Effector memory CD8-positive, alpha-beta T cell (primary cell): ENCODE data around the gene CRYBB1.

ENCODE experiments used
- ATAC-seq: fragments of 150-1000 bp; cut with Tn5 transposase; replicated peaks from 2 replicates; pipeline ENCODE4 v1.10.0; 2021; ENCODE audit warnings: mild to moderate bottlenecking, moderate library complexity
- DNase-seq, 3 experiments: peaks; one replicate each; pipeline ENCODE4 v3.0.0; 2021
- H3K27ac Mint-ChIP-seq, 2 donors: one replicate each; pipeline ENCODE4 v1.8.0; 2022; ENCODE audit warnings: mild to moderate bottlenecking in 2 of 2, mixed read lengths in 2 of 2, moderate library complexity in 2 of 2
- H3K27me3 Mint-ChIP-seq, 2 donors: one replicate each; pipeline ENCODE4 v1.8.0; 2022; ENCODE audit warnings: mixed read lengths in 2 of 2
- H3K36me3 Mint-ChIP-seq: one replicate; pipeline ENCODE4 v1.8.0; 2022; ENCODE audit warnings: mild to moderate bottlenecking, moderate library complexity, mixed read lengths; ENCODE audit not compliant: insufficient read depth
- H3K4me1 Mint-ChIP-seq, 2 donors: one replicate each; pipeline ENCODE4 v1.8.0; 2022; ENCODE audit warnings: low read depth in 2 of 2, mixed read lengths in 2 of 2
- H3K4me3 Mint-ChIP-seq, 2 donors: one replicate each; pipeline ENCODE4 v1.8.0; 2022; ENCODE audit warnings: mild to moderate bottlenecking in 2 of 2, mixed read lengths in 2 of 2, moderate library complexity in 2 of 2
- H3K9me3 Mint-ChIP-seq, 2 donors: one replicate each; pipeline ENCODE4 v1.8.0; 2022; ENCODE audit warnings: mixed read lengths in 2 of 2
- total RNA-seq, 9 experiments: gene quantifications; one replicate each; lab custom pipeline; 2026; lab: John Stamatoyannopoulos, UW

CRYBB1 gene
- total RNA-seq, result 0 to 0.06 (median 0) reads per million in 9 experiments

- peak; percentile 17 for ATAC-seq
- Mint-ChIP-seq H3K4me3 (no peak within 1 kb of the TSS), H3K27ac (peak within 1 kb of the TSS; percentile 36 to 62)
These were observed at the start of gene CRYBB1 for GRCh38 chr22:26617271-26618199. TSS of gene CRYBB1 (minus strand) at chr22:26618027. CDS start at chr22:26616319, 1,708 bp downstream.

GRCh38 chr22:26667140-26667539 is 49.3 kb upstream of the CRYBB1 start:
- Mint-ChIP-seq H3K36me3 (peaks cover 32% of the 10 kb centered on the region), H3K4me1 (peaks cover 49 to 58% of the 10 kb centered on the region in 2 donors), H3K4me3 (no peak overlapping the region), H3K27ac (peak overlapping the region in 1 of 2 donors; percentile 99), H3K9me3 (no peaks in the 10 kb centered on the region), H3K27me3 (no peaks in the 10 kb centered on the region)
- no peak for DNase-seq
- ATAC-seq, result no peak

More at GRCh38 chr22:26617271-26618199, at the start of gene CRYBB1:
- Mint-ChIP-seq H3K27me3 (no peaks in the 10 kb centered on the region), H3K4me1 (peaks cover 24 to 36% of the 10 kb centered on the region in 2 donors), H3K9me3 (no peaks in the 10 kb centered on the region), H3K36me3 (no peaks in the 10 kb centered on the region)
- DNase-seq, result no peak

GRCh38 chr22:26665813-26666231 is 48.0 kb upstream of the CRYBB1 start:
- Mint-ChIP-seq H3K36me3 (peaks cover 22% of the 10 kb centered on the region), H3K9me3 (no peaks in the 10 kb centered on the region), H3K27ac (peak overlapping the region in 1 of 2 donors; percentile 93), H3K27me3 (no peaks in the 10 kb centered on the region), H3K4me1 (peaks cover 36 to 49% of the 10 kb centered on the region in 2 donors), H3K4me3 (peak overlapping the region in 1 of 2 donors; percentile 61)
- ATAC-seq (no peak), DNase-seq (no peak)

- H3K27me3 Mint-ChIP-seq, result no peaks in the 10 kb centered on the region
- H3K4me3 Mint-ChIP-seq, result no peak overlapping the region
- DNase-seq (no peak), ATAC-seq (no peak)
- peaks cover 30 to 46% of the 10 kb centered on the region in 2 donors for H3K4me1 Mint-ChIP-seq
- no peaks in the 10 kb centered on the region for H3K9me3 Mint-ChIP-seq
- peak overlapping the region; percentile 20 to 93 for H3K27ac Mint-ChIP-seq
- H3K36me3 Mint-ChIP-seq, result peaks cover 20% of the 10 kb centered on the region
These were observed 45.6 kb upstream of the CRYBB1 start for GRCh38 chr22:26663374-26663923.

- Mint-ChIP-seq H3K27me3 (no peaks in the 10 kb centered on the region), H3K36me3 (peaks cover 20% of the 10 kb centered on the region), H3K4me1 (peaks cover 38 to 54% of the 10 kb centered on the region in 2 donors), H3K4me3 (no peak overlapping the region), H3K9me3 (no peaks in the 10 kb centered on the region), H3K27ac (no peak overlapping the region)
- DNase-seq (no peak), ATAC-seq (no peak)
These were observed 44.3 kb upstream of the CRYBB1 start for GRCh38 chr22:26662160-26662559.

- Mint-ChIP-seq H3K4me1 (peaks cover 40 to 58% of the 10 kb centered on the region in 2 donors), H3K36me3 (peaks cover 17% of the 10 kb centered on the region), H3K27ac (no peak overlapping the region)
These were observed 43.2 kb upstream of the CRYBB1 start for GRCh38 chr22:26660961-26661578.

GRCh38 chr22:26660356-26660755 is 42.5 kb upstream of the CRYBB1 start:
- H3K27ac Mint-ChIP-seq, result no peak overlapping the region
- no peaks in the 10 kb centered on the region for H3K27me3 Mint-ChIP-seq
- ATAC-seq (no peak), DNase-seq (no peak)
- H3K4me3 Mint-ChIP-seq, result no peak overlapping the region
- H3K36me3 Mint-ChIP-seq, result peaks cover 14% of the 10 kb centered on the region
- no peaks in the 10 kb centered on the region for H3K9me3 Mint-ChIP-seq
- H3K4me1 Mint-ChIP-seq, result peaks cover 36 to 51% of the 10 kb centered on the region in 2 donors

More at GRCh38 chr22:26660961-26661578, 43.2 kb upstream of the CRYBB1 start:
- ATAC-seq (no peak), DNase-seq (no peak)
- H3K4me3 Mint-ChIP-seq, result no peak overlapping the region
- H3K9me3 Mint-ChIP-seq, result no peaks in the 10 kb centered on the region
- H3K27me3 Mint-ChIP-seq, result no peaks in the 10 kb centered on the region

- Mint-ChIP-seq H3K27ac (peak overlapping the region; percentile 92 to 94), H3K4me3 (peak overlapping the region; percentile 94 to 96), H3K36me3 (peaks cover 13% of the 10 kb centered on the region), H3K9me3 (no peaks in the 10 kb centered on the region), H3K27me3 (no peaks in the 10 kb centered on the region), H3K4me1 (peaks cover 24 to 38% of the 10 kb centered on the region in 2 donors)
- DNase-seq (peak; percentile 47 to 56 (median 54)), ATAC-seq (peak; percentile 69)
These were observed 41.0 kb upstream of the CRYBB1 start for GRCh38 chr22:26658671-26659478.

GRCh38 chr22:26658161-26658560 is 40.3 kb upstream of the CRYBB1 start:
- Mint-ChIP-seq H3K36me3 (peaks cover 10% of the 10 kb centered on the region), H3K9me3 (no peaks in the 10 kb centered on the region), H3K27ac (peak overlapping the region; percentile 92 to 94), H3K4me3 (peak overlapping the region; percentile 94 to 96), H3K4me1 (peaks cover 22 to 38% of the 10 kb centered on the region in 2 donors), H3K27me3 (no peaks in the 10 kb centered on the region)
- DNase-seq (no peak), ATAC-seq (peak; percentile 26)

- Mint-ChIP-seq H3K27ac (peak within 1 kb of the TSS; percentile 92 to 94), H3K4me1 (peaks cover 22 to 33% of the 10 kb centered on the region in 2 donors)
- DNase-seq, result peak; percentile 68 to 71 (median 70)
These were observed 39.3 kb upstream of the CRYBB1 start, which contains the start of gene MIAT for GRCh38 chr22:26656891-26657851. TSS of gene MIAT (plus strand) at chr22:26657588.

GRCh38 chr22:26651815-26652214 is 34.0 kb upstream of the CRYBB1 start:
- Mint-ChIP-seq H3K9me3 (no peaks in the 10 kb centered on the region), H3K27ac (peak overlapping the region in 1 of 2 donors; percentile 49), H3K4me3 (no peak overlapping the region), H3K27me3 (no peaks in the 10 kb centered on the region), H3K4me1 (peaks cover 28% of the 10 kb centered on the region in 2 donors), H3K36me3 (peaks cover 9% of the 10 kb centered on the region)
- DNase-seq (no peak), ATAC-seq (no peak)

More at GRCh38 chr22:26656891-26657851, 39.3 kb upstream of the CRYBB1 start, which contains the start of gene MIAT:
- Mint-ChIP-seq H3K36me3 (peaks cover 10% of the 10 kb centered on the region), H3K4me3 (peak within 1 kb of the TSS; percentile 94 to 96), H3K27me3 (no peaks in the 10 kb centered on the region), H3K9me3 (no peaks in the 10 kb centered on the region)
- ATAC-seq, result peak; percentile 89
